ENCODE measurements around the gene TMEM18. TPM values are rescaled to one million over a fixed set of nuclear protein-coding genes. Genes with fewer than 3 reads are reported as not detected.
A peak's percentile ranks its signal among the peaks of the same experiment; 100 is the strongest.

TMEM18 gene
- total RNA-seq, 2 donors from 2014 or later, result 32.5 to 33.4 TPM

GRCh38 chr2:665340-666073, 11.7 kb downstream of the TMEM18 start:
- ATAC-seq (replicated peaks in 1 of 2), result no peak
- Mint-ChIP-seq H3K36me3 (ENCODE audit: insufficient read depth in 2 of 2) (peaks cover 16 to 34% of the 10 kb centered on the region in 2 donors), H3K27me3 (ENCODE audit: low read depth) (no peaks in the 10 kb centered on the region), H3K4me1 (ENCODE audit: low read depth) (peaks cover 37% of the 10 kb centered on the region), H3K4me3 (no peak overlapping the region), H3K27ac (no peak overlapping the region), H3K9me3 (peaks cover 9% of the 10 kb centered on the region in 2 donors)
- no peak for DNase-seq

- peaks cover 37% of the 10 kb centered on the region for H3K4me1 Mint-ChIP-seq (ENCODE audit: low read depth)
- ATAC-seq (replicated peaks in 1 of 2) (no peak), DNase-seq (no peak)
- no peak overlapping the region for H3K4me3 Mint-ChIP-seq
- H3K36me3 Mint-ChIP-seq (ENCODE audit: insufficient read depth in 2 of 2), result peaks cover 13 to 28% of the 10 kb centered on the region in 2 donors
- H3K27ac Mint-ChIP-seq, result no peak overlapping the region
- H3K9me3 Mint-ChIP-seq, result peaks cover 9% of the 10 kb centered on the region in 2 donors
- no peaks in the 10 kb centered on the region for H3K27me3 Mint-ChIP-seq (ENCODE audit: low read depth)
These were observed 13.1 kb downstream of the TMEM18 start for GRCh38 chr2:664063-664462.

- Mint-ChIP-seq H3K36me3 (ENCODE audit: insufficient read depth in 2 of 2) (peaks cover 13 to 24% of the 10 kb centered on the region in 2 donors), H3K4me1 (ENCODE audit: low read depth) (peaks cover 36% of the 10 kb centered on the region), H3K27ac (peak overlapping the region; percentile 17), H3K27me3 (ENCODE audit: low read depth) (no peaks in the 10 kb centered on the region), H3K4me3 (no peak overlapping the region), H3K9me3 (peaks cover 9% of the 10 kb centered on the region in 2 donors)
- ATAC-seq (replicated peaks in 1 of 2) (no peak), DNase-seq (no peak)
These were observed 14.0 kb downstream of the TMEM18 start for GRCh38 chr2:663221-663620.

GRCh38 chr2:661360-661635, 15.9 kb downstream of the TMEM18 start:
- peaks cover 11 to 15% of the 10 kb centered on the region in 2 donors for H3K36me3 Mint-ChIP-seq (ENCODE audit: insufficient read depth in 2 of 2)
- DNase-seq (no peak), ATAC-seq (replicated peaks in 1 of 2) (no peak)
- H3K9me3 Mint-ChIP-seq, result peaks cover 9% of the 10 kb centered on the region in 2 donors
- H3K4me1 Mint-ChIP-seq (ENCODE audit: low read depth), result peaks cover 35% of the 10 kb centered on the region
- H3K27ac Mint-ChIP-seq, result no peak overlapping the region
- no peak overlapping the region for H3K4me3 Mint-ChIP-seq
- H3K27me3 Mint-ChIP-seq (ENCODE audit: low read depth), result no peaks in the 10 kb centered on the region

GRCh38 chr2:660586-661359, 16.4 kb downstream of the TMEM18 start:
- Mint-ChIP-seq H3K27ac (no peak overlapping the region), H3K9me3 (peaks cover 8% of the 10 kb centered on the region in 2 donors), H3K27me3 (ENCODE audit: low read depth) (no peaks in the 10 kb centered on the region), H3K4me3 (no peak overlapping the region), H3K36me3 (ENCODE audit: insufficient read depth in 2 of 2) (peaks cover 9 to 11% of the 10 kb centered on the region in 2 donors), H3K4me1 (ENCODE audit: low read depth) (peaks cover 39% of the 10 kb centered on the region)
- ATAC-seq (replicated peaks in 1 of 2), result no peak
- no peak for DNase-seq

GRCh38 chr2:660029-660428, 17.2 kb downstream of the TMEM18 start:
- DNase-seq, result no peak
- peaks cover under 1% of the 10 kb centered on the region in 2 donors for H3K9me3 Mint-ChIP-seq

GRCh38 chr2:658426-658825, 18.8 kb downstream of the TMEM18 start:
- H3K9me3 Mint-ChIP-seq, result no peaks in the 10 kb centered on the region
- ATAC-seq (replicated peaks in 1 of 2) (no peak), DNase-seq (no peak)
- no peak overlapping the region for H3K4me3 Mint-ChIP-seq
- no peaks in the 10 kb centered on the region for H3K36me3 Mint-ChIP-seq (ENCODE audit: insufficient read depth in 2 of 2)
- H3K4me1 Mint-ChIP-seq (ENCODE audit: low read depth), result peaks cover 28% of the 10 kb centered on the region
- H3K27ac Mint-ChIP-seq, result no peak overlapping the region
- no peaks in the 10 kb centered on the region for H3K27me3 Mint-ChIP-seq (ENCODE audit: low read depth)

More at GRCh38 chr2:660029-660428, 17.2 kb downstream of the TMEM18 start:
- no peak overlapping the region for H3K4me3 Mint-ChIP-seq
- H3K27ac Mint-ChIP-seq, result no peak overlapping the region
- peaks cover 39% of the 10 kb centered on the region for H3K4me1 Mint-ChIP-seq (ENCODE audit: low read depth)
- peaks cover 2 to 3% of the 10 kb centered on the region in 2 donors for H3K36me3 Mint-ChIP-seq (ENCODE audit: insufficient read depth in 2 of 2)
- ATAC-seq (replicated peaks in 1 of 2), result no peak
- no peaks in the 10 kb centered on the region for H3K27me3 Mint-ChIP-seq (ENCODE audit: low read depth)

GRCh38 chr2:657766-658165, 19.4 kb downstream of the TMEM18 start:
- peaks cover 32% of the 10 kb centered on the region for H3K4me1 Mint-ChIP-seq (ENCODE audit: low read depth)
- H3K36me3 Mint-ChIP-seq (ENCODE audit: insufficient read depth in 2 of 2), result no peaks in the 10 kb centered on the region
- H3K4me3 Mint-ChIP-seq, result no peak overlapping the region
- no peak overlapping the region for H3K27ac Mint-ChIP-seq
- no peak for DNase-seq
- ATAC-seq (replicated peaks in 1 of 2), result no peak
- H3K27me3 Mint-ChIP-seq (ENCODE audit: low read depth), result no peaks in the 10 kb centered on the region
- H3K9me3 Mint-ChIP-seq, result no peaks in the 10 kb centered on the region

- Mint-ChIP-seq H3K4me1 (ENCODE audit: low read depth) (peaks cover 28% of the 10 kb centered on the region), H3K36me3 (ENCODE audit: insufficient read depth in 2 of 2) (no peaks in the 10 kb centered on the region), H3K4me3 (no peak overlapping the region), H3K27ac (peak overlapping the region; percentile 57), H3K9me3 (no peaks in the 10 kb centered on the region), H3K27me3 (ENCODE audit: low read depth) (no peaks in the 10 kb centered on the region)
- ATAC-seq (replicated peaks in 1 of 2) (no peak), DNase-seq (no peak)
These were observed 20.5 kb downstream of the TMEM18 start for GRCh38 chr2:656676-657075.

GRCh38 chr2:655626-656025, 21.6 kb downstream of the TMEM18 start:
- H3K4me1 Mint-ChIP-seq (ENCODE audit: low read depth), result peaks cover 23% of the 10 kb centered on the region
- H3K9me3 Mint-ChIP-seq, result no peaks in the 10 kb centered on the region
- DNase-seq (no peak), ATAC-seq (replicated peaks in 1 of 2) (no peak)
- H3K4me3 Mint-ChIP-seq, result no peak overlapping the region
- no peak overlapping the region for H3K27ac Mint-ChIP-seq
- no peaks in the 10 kb centered on the region for H3K36me3 Mint-ChIP-seq (ENCODE audit: insufficient read depth in 2 of 2)
- no peaks in the 10 kb centered on the region for H3K27me3 Mint-ChIP-seq (ENCODE audit: low read depth)

- no peak for ATAC-seq (replicated peaks in 1 of 2)
- H3K36me3 Mint-ChIP-seq (ENCODE audit: insufficient read depth in 2 of 2), result no peaks in the 10 kb centered on the region
These were observed 22.3 kb downstream of the TMEM18 start for GRCh38 chr2:654896-655295.

GRCh38 chr2:653645-654425, 23.4 kb downstream of the TMEM18 start:
- DNase-seq, result no peak
- H3K27me3 Mint-ChIP-seq (ENCODE audit: low read depth), result no peaks in the 10 kb centered on the region
- peaks cover 23% of the 10 kb centered on the region for H3K4me1 Mint-ChIP-seq (ENCODE audit: low read depth)
- no peaks in the 10 kb centered on the region for H3K36me3 Mint-ChIP-seq (ENCODE audit: insufficient read depth in 2 of 2)
- no peak overlapping the region for H3K27ac Mint-ChIP-seq
- no peak for ATAC-seq (replicated peaks in 1 of 2)
- no peaks in the 10 kb centered on the region for H3K9me3 Mint-ChIP-seq
- H3K4me3 Mint-ChIP-seq, result no peak overlapping the region

More at GRCh38 chr2:654896-655295, 22.3 kb downstream of the TMEM18 start:
- no peak for DNase-seq
- Mint-ChIP-seq H3K9me3 (no peaks in the 10 kb centered on the region), H3K4me3 (no peak overlapping the region), H3K4me1 (ENCODE audit: low read depth) (peaks cover 23% of the 10 kb centered on the region), H3K27me3 (ENCODE audit: low read depth) (no peaks in the 10 kb centered on the region), H3K27ac (no peak overlapping the region)

- DNase-seq (no peak), ATAC-seq (replicated peaks in 1 of 2) (no peak)
- Mint-ChIP-seq H3K4me3 (no peak overlapping the region), H3K27me3 (ENCODE audit: low read depth) (no peaks in the 10 kb centered on the region), H3K27ac (no peak overlapping the region), H3K9me3 (no peaks in the 10 kb centered on the region), H3K4me1 (ENCODE audit: low read depth) (peaks cover 23% of the 10 kb centered on the region), H3K36me3 (ENCODE audit: insufficient read depth in 2 of 2) (no peaks in the 10 kb centered on the region)
These were observed 24.2 kb downstream of the TMEM18 start for GRCh38 chr2:652881-653480.

All from activated T-cell treated with anti-CD3 and anti-CD28 coated beads, Interleukin-2, amount 50 U/mL, for 72 hours (primary cell).